ENCODE measurements around the gene NPHS1.
"Not testable (repeated sequence)": the region's sequence is repeated elsewhere in the genome, so short reads cannot be mapped to it uniquely, and the experiment has no call there.

Gene NPHS1

DNA sequence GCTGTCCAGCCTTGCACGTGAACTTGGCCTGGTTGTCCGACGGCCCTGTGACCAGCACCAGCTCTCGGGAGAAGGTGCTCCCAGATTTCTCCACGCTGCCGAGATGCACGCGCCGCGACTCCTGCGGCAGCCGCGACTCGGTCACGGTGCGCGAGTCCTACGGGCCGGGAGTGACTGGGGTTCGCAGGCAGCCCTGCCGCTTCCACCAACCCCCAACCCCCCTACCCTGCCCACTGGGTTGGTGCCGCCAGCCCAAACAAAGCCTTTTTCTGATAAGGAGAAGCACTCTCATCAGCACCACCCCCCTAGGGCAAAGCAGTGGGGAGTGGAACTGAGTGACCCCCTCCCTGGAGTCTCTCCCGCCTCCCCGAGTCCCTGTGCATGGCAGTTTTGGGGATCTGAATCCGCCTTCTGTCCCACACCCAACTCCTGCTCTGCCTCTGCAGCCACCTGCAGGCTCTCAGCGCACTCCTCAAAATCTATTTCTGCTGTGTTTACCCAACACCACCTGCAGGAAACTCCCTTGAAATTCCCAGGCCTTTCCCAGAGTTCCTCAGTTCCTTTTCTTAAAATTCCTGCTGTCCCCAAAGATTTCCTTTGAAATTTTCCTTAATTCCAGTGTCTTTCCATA lies 6.2 kb downstream of the NPHS1 start:
- DNase-seq, result no peak

DNA sequence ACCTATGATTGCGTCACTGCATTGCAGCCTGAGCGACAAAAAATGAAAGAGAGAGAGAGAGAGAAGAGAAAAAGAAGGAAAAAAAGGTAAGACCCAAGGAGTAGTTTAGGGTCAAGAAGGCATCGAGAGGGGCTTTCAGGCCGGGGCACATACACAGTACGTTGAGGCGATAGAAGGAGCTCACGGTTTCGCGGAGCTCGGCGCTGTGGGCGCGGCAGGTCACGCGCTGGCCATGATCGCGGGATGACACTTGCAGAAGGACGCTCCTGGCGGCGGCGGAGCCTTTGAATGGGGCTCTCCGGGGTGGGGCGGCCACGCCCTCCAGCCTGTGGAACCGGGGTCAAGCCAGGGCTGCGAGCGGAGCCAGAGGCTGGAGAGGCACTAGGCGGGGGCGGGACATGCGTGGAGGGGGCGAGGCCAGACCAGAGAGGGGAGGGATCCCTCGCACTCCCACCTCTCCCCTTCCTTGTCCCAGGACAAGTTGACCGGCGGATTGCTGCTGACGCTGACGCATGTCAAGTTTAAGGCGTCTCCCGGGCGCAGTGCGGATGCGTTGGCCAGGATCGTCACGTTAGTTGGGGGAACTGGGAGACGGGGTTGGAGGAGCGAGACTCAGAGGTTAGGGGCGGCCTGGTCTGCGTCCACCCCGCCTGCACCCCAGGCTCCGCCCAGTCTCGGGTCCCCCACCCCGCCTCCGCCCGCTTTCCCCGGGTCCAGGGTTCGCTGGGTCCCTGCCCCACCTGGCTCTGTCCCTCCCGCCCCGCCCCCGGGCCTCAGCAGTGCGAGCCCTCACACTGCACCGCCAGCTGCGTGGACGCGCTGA lies 6.9 kb downstream of the NPHS1 start:
- no peak for DNase-seq

DNA sequence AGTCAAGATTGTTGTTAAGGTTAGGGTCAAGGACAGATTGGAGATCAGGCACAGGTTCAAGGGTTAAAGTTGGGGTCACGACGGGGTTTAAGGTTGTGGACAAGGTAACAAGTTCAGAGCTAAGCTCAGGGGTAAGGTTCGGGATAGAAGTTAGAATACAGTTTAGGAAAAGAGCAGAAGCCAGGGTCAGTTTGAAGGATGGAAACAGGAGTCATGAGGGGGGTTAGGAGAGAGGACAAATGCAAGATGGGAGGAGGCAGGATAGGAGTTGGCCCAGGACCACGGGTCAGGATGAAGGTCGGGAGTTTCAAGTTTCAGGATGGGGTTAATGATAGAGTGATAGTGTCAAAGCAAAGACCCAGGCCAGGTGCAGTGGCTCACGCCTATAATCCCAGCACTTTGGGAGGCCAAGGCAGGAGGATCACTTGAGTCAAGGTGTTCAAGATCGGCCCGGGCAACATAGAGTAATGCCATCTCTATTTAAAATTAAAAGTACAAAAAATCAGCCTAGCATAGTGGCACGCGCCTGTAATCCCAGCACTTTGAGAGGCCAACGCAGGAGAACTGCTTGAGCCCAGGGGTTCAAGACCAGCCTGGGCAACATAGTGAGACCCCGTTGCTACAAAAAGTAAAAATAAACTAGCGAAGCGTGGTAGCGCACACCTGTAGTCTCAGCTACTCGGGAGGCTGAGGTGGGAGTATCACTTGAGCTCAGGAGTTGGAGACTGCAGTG lies 7.7 kb downstream of the NPHS1 start:
- DNase-seq, result no peak

DNA sequence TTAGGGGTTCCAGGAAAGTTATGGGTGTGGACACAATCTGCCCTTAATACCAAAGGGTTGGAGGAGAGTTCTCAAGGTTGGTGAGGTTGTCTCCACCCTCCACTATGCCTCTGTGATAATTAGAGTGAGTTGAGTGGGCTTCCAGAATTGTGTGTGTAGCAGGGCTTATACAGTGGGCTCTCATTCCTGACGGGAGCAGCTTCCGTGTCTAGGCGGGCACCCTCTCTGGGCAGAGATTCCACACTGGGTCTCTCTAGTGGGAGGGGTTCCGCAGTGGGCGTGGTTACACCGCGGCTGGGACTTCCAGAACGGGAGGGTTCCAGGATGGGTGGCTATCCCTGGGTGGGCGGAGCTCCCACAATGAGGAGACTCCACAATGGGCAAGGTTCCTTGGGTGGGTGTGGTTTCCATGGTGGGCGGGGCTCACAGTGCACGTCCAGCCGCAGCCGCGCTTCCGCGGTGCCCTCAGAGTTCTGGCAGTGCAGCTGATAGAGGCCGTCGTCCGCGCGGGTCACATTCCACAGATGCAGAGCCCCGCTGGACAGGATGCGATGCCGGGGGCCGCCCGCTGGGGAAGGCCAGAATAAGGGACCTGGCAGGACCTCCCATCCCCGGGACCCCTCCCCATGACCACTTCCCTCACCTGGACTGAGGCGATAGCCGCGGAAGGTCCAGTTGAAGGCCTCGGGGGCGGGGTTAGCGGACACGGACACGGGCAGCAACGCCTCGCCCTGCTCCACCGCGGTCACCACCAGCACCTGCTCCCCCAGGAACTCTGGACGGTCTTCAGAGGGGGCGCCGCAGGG lies 8.4 kb downstream of the NPHS1 start:
- no peak for DNase-seq

DNA sequence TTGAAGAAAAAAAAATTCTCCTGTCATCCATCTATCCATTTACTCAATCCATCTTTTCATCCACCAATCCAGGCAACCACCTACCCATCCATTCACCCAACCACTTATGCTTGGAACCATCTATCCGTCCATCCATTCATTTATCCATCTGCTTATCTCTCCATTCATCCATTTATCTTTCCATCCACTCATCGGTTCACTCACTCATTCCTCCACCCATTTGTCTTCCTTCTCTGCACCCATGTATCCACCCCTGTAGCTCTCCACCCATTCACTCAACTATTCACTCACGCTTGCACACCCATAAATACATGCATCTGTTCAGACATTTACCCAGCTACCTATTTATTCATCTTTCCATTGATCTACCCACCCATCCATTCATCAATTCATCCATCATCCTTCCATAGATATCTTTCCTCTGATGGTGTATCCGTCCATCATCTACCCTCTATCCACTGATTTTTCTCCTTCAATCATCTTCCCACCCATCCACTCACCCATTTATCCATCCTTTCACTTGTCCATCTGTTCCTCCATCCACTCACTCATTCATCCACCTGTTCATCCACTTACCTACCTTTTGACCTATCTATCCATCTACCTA lies 9.5 kb downstream of the NPHS1 start:
- DNase-seq, result no peak

DNA sequence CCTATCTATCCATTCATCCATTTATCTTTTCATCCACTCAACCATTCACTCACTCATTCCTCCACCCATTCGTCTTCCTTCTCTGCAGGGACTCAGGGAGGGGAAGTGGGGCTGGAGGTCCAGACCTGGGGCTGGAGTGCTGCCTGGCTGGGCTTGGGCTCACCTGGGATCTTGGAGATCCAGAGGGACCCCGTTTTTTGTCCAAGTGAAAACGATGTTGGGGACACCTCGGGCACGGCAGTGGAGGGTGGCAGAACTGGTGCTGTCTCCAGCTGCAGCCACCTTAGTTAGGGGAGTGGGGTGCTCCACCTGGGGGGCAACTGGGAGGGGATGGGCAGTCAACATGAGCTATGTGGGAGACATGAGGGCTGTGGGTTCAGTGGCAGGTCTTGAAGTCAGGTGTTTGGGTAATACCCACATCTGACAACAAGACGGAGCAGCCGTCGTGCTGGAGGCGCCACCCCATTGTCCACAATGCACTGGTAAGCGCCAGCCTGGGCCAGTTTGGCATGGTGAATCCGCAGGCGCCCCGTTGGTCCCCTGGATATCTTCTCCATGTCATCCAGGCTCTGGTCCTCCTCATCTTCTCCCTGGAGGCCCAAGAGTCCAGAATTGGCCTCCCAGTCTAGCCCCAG lies 10.2 kb downstream of the NPHS1 start:
- DNase-seq, result no peak

DNA sequence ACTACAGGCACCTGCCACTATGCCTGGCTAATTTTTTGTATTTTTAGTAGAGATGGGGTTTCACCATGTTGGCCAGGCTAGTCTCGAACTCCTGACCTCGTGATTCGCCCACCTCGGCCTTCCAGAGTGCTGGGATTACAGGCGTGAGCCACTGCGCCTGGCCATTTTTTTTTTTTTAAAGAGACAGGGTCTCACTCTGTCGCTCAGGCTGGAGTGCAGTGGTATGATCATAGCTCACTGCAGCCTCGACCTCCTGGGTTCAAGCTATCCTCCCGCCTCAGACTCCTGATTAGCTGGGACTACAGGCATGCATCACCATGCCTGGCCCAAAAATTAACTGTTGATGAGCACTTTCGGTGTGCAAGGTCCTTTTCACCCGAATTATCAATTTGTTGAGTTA lies 16.2 kb downstream of the NPHS1 start:
- not testable (repeated sequence) for DNase-seq

DNA sequence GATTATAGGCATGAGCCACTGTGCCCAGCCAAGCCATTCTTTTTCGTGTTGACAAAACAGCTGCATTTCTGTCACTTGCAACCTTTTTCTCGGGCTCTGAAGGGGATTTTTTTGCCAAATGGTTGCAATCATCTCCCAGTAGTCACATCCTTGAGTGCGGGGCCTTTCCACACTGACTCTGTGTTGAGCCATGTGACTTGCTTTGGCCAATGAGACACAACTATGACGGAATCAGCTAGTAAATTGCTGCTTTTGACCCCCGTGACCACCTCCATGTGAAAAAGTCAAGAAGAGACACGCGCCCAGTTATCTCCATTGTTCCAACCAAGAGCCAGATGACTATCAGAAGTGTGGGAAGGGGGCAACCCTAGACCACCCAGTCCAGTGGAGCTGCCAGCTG lies 18.3 kb downstream of the NPHS1 start:
- DNase-seq, result no peak

DNA sequence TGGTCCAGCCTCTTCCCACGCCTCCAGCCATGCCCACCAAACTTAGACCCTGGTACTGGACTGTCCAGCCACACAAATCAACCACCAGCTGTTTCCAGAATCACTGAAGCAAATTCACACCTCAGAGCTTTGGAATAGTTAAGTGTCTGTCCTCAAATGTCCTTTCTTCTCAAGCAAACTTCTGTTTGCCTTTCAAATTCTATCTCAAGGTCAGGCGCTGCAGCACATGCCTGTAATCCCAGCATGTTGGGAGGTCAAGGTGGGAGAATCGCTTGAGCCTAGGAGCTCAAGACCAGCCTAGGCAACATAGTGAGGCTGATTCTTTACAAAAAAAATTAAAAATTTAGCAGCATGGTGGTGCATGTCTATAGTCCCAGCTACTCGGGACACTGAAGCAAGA lies 20.2 kb downstream of the NPHS1 start:
- no peak for DNase-seq

DNA sequence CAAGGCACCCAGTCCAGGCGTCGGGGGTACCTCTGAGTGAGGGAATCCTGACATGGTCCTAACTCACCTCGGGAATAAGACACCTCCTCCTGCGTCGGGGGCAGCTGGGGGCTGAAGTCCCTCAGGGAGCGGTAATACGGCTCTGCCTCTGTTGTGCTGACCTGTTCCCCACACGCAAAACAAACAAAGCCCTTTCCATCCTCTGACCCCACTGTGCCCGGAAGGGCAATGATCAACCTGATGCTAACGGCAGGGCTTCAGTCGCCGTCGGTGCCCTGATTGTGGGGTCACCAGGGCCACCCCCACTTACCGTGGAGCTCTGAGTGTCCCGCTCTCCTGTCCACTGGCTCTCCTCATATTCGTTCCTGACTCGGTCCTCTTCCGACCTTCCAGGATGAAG lies 21.3 kb downstream of the NPHS1 start:
- DNase-seq, result no peak

DNA sequence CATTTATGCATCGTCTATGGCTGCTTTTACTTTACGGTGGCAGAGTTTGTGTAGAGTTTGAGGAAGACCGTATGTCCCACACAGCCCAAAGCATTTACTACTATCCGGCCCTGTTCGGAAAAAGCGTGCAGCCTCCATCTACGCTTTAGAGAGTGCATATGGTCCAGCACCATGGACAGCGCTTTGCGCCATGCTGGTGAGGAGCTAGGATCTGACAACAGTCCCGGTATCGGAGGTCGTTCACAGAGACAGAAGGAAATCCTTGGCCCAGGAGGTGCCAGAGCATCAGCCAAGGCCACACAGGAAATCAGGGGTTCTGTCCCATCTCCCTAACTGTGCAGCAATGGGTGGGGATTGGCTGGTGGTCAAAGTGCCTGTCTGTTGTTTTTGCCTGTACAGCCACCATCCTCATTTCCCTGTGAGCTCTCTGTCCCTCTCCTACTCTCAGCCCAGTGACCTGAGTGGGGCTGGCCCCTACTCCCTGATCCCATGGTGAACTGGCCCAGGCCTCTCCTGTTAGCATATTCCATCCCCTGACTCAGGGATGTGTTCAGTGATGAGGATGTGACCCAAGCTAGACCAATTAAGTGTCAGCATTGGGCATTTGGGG lies 23.5 kb downstream of the NPHS1 start:
- DNase-seq, result peak in 1 of 2 experiments; percentile 9

DNA sequence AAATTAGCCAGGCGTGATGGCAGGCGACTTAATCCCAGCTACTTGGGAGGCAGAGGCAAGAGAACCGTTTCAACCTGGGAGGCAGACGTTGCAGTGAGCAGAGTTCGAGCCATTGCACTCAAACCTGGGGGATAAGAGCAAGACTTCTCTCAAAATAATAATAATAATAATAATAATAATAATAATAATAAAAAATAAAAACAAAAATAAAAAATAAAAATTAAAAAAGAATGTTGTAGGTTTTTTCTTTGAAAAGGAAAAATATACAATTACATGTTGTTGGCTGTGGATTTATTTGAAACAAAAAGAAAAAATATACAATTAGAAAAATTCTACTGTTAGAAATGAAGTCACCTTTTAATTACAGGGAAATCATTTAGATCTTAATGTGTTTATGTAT lies 28.2 kb downstream of the NPHS1 start:
- DNase-seq, result no peak

DNA sequence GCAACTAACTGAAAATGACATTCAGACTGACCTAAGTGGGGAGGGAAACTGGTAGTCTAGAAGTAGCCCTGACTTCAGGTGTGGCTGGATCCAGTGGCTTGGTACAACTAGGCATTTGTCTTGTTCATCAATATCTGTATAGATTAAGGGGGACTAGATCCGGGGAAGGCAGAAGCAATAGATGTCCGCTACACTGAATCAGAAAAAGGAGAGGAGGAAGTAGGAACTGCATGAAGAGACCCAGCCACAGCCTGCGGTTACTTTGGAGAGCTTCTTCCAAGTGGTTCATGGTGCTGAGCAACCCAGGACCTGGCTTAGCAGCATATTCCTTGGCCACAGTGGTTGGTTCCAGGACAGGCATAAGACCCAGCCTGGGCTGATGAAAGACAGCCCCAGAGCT lies 29.7 kb downstream of the NPHS1 start:
- DNase-seq, result peak; percentile 46 to 54

DNA sequence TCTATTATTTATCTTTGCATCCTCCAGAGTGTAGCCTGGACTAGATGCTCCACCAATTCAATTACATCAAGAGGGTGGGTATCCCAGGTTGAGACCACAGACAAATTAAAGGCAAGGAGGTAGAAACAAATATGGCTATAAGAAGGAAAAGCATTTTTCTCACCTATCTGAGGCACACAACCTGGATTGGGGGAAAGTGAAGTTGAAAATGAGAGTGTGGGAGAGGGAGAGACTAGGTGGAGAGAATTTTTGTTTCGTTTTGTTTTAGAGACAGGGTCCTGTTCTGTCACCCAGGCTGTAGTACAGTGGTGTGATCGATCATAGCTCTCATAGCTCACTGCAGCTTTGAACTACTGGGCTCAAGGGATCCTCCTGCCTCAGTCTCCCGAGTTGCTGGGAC lies 33.9 kb downstream of the NPHS1 start:
- DNase-seq, result no peak

DNA sequence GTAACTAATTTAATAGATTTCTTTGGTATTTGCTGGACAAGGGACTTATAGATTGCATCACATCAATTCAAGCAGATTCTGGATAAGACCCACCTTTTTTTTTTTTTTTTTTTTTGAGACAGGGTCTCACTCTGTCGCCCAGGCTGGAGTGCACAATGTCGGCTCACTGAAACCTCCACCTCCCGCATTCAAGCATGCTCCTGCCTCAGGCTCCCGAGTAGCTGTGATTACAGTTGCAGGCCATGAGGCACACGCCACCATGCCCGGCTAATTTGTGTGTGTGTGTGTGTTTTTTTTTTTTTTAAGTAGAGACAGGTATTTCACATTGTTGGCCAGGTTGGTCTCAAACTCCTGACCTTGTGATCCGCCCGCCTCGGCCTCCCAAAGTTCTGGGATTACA lies 35.5 kb downstream of the NPHS1 start:
- DNase-seq, result no peak

DNA sequence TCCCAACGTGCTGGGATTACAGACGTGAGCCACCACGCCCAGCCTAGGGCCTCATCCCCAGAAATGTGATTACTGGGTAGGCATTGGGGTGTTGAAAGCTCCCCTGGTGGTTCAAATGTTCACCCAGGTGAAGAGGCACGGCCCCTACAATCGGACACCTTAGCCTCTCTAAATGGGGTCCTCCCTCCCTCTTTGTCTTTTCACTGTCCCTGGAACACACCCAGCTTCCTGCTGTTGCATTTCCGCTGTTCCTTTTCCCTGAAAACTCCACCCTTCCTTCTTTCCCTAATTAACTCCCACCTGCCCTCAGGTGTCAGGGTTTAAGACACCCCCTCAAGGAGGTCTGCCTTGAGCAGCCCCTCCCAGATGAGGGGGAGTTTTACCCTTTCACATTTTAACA lies 36.0 kb downstream of the NPHS1 start:
- DNase-seq, result no peak

DNA sequence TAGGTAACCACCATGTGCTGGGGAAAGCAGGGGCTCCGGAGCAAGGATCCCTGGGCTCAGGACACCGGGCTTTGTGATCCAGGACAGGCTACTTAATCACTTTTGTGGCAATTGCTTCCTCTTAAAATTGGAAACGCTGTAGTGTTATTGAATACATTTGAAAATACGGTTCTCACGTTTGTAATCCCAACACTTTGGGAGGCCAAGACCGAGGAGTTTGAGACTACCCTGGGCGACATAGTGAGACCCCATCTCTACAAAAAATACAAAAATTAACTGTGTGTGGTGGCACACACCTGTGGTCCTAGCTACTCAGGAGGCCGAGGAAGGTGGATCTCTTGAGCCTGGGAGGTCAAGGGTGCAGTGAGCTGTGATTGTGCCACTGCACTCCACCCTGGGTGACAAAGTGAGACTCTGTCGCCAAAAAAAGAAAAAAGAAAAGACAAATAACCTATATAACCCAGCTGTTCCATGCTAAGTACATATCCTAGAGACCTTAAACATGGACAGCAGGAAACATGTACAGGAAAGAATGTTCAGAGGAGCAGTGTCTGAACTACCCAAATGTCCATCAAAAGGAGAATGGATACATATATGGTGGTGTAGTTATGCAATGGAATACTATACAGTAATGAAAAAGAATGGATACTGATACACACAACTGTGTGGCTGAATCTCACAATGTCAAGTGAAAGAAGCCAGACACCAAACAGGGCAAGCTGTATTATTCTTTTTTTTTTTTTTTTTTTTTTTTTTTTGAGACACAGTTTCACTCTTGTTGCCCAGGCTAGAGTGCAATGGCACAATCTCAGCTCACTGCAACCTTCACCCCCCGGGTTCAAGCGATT lies 39.0 kb downstream of the NPHS1 start:
- DNase-seq, result no peak

DNA sequence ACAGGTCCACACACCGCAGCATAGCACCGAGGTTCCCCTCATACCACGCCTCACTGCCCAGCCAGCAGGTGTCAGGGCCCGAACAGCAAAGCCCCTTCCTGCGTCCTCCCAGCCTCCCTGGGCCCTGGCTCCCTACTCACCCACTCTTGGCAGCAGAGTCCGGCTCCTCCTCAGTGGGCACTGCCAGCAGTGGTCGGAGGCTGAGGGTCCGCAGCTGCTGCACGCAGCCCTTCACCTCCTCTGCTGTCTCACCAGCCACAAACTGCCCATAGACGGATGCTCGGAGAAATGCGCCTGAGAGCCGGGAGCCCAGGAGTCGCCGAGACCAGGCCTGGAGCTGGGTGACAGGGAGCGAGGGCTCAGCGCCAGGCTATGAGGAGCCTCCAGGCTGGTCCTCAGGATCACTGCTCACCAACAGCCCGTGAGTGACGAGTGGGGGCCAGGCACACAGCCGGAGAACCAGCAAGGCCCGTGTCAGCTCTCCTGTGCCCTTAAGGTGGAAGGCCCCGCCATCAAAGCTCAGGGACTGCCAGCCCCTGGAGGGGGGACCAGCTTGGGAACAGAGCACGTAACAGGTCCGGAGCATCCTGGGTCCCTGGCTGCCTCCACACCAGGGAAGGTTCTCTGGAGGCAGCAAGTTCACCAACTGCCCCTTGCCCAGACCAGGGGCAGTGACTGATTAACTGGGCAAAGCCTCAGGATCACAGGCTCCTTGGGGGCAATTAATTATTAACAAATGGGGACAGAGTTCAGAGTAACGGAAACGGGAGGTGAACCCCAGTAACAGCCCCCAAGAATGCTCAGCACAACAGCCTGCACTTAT lies 39.9 kb downstream of the NPHS1 start, which contains the start of gene PRODH2:
TSS of gene PRODH2 (minus strand) at position 626 of the 823 bp plus-strand sequence. CDS start at position 586, 40 bp downstream.
- DNase-seq, result no peak
